GM23338 (cell line): ENCODE results near the gene ENTHD1. TPM values are rescaled to one million over a fixed set of nuclear protein-coding genes. Genes with fewer than 3 reads are reported as not detected.
A peak's percentile ranks its signal among the peaks of the same experiment; 100 is the strongest.

Source experiments
- ATAC-seq: fragments of 200-7000 bp; cut with Tn5 transposase; 3 replicates; pipeline ENCODE4 v1.9.1; 2020
- DNase-seq: peaks from one replicate; pipeline ENCODE4 v3.0.0-alpha.2; 2015; ENCODE audit warnings: low spot score
- H2AFZ ChIP-seq: fragments of 200-600 bp; sonication (generic); 2 replicates; pipeline ENCODE4 v1.8.0; 2016; ENCODE audit warnings: antibody characterized with exemption, mild to moderate bottlenecking, moderate library complexity
- H3F3A ChIP-seq: fragments of 200-600 bp; sonication (generic); replicated peaks from 2 replicates; pipeline ENCODE4 v1.8.0; 2017; ENCODE audit warnings: antibody characterized with exemption, mixed run types, low read depth
- H3K27ac ChIP-seq: fragments of 200-600 bp; sonication (generic); 2 replicates; pipeline ENCODE4 v1.6.1; 2016; ENCODE audit warnings: low read depth
- H3K27me3 ChIP-seq: fragments of 200-600 bp; sonication (generic); 2 replicates; pipeline ENCODE4 v1.8.0; 2016; ENCODE audit warnings: mild to moderate bottlenecking, mixed run types, moderate library complexity; ENCODE audit not compliant: insufficient read depth
- H3K36me3 ChIP-seq: fragments of 200-600 bp; sonication (generic); 2 replicates; pipeline ENCODE4 v1.8.0; 2016; ENCODE audit warnings: mild to moderate bottlenecking; ENCODE audit not compliant: insufficient read depth
- H3K4me1 ChIP-seq: fragments of 200-600 bp; sonication (generic); 2 replicates; pipeline ENCODE4 v1.8.0; 2016; ENCODE audit warnings: mild to moderate bottlenecking, moderate library complexity; ENCODE audit not compliant: insufficient read depth
- H3K4me2 ChIP-seq: fragments of 200-600 bp; sonication (generic); 2 replicates; pipeline ENCODE4 v1.7.1; 2017; ENCODE audit warnings: mixed run types
- H3K4me3 ChIP-seq: fragments of 200-600 bp; sonication (generic); 2 replicates; pipeline ENCODE4 v1.6.1; 2016; ENCODE audit warnings: mixed run types
- H3K79me2 ChIP-seq: fragments of 200-600 bp; sonication (generic); replicated peaks from 2 replicates; pipeline ENCODE4 v1.8.0; 2017; ENCODE audit warnings: mild to moderate bottlenecking; ENCODE audit not compliant: insufficient read depth
- H3K9me2 ChIP-seq: fragments of 200-600 bp; sonication (generic); 2 replicates; pipeline ENCODE4 v1.8.0; 2017; ENCODE audit not compliant: insufficient read depth
- H4K20me1 ChIP-seq: fragments of 200-600 bp; sonication (generic); replicated peaks from 2 replicates; pipeline ENCODE4 v1.8.0; 2017; ENCODE audit warnings: mild to moderate bottlenecking; ENCODE audit not compliant: insufficient read depth
- H3K27ac Mint-ChIP-seq: 2 replicates; pipeline ENCODE4 v1.8.0; 2020; ENCODE audit warnings: inconsistent platforms, mild to moderate bottlenecking, moderate library complexity, mixed read lengths
- H3K27me3 Mint-ChIP-seq: 3 replicates; pipeline ENCODE4 v1.8.0; 2022; ENCODE audit warnings: low read depth, mild to moderate bottlenecking, moderate library complexity, mixed read lengths, inconsistent platforms; ENCODE audit not compliant: insufficient read depth, poor library complexity
- H3K36me3 Mint-ChIP-seq: 3 replicates; pipeline ENCODE4 v1.8.0; 2021; ENCODE audit warnings: low read depth, mild to moderate bottlenecking, inconsistent platforms, moderate library complexity, mixed read lengths
- H3K4me1 Mint-ChIP-seq: 3 replicates; pipeline ENCODE4 v1.8.0; 2020; ENCODE audit warnings: mild to moderate bottlenecking, inconsistent platforms, mixed read lengths
- H3K4me3 Mint-ChIP-seq: 3 replicates; pipeline ENCODE4 v1.8.0; 2021; ENCODE audit warnings: moderate library complexity, mild to moderate bottlenecking, inconsistent platforms, mixed read lengths
- H3K9me3 Mint-ChIP-seq: 3 replicates; pipeline ENCODE4 v1.8.0; 2020; ENCODE audit warnings: moderate library complexity, mild to moderate bottlenecking, inconsistent platforms, mixed read lengths
- CREB1 ChIP-seq: fragments of 250-450 bp; sonication (Bioruptor Pico); IDR thresholded peaks from 2 replicates; pipeline ENCODE4 v1.5.0; 2020; ENCODE audit warnings: low read depth, mild to moderate bottlenecking, moderate library complexity
- EZH2 ChIP-seq: fragments of 200-600 bp; sonication (generic); IDR thresholded peaks from one replicate; pipeline ENCODE4 v1.8.0; 2017; ENCODE audit warnings: antibody characterized with exemption, mild to moderate bottlenecking, low read depth; ENCODE audit not compliant: unreplicated experiment
- EZH2phosphoT487 ChIP-seq: fragments of 200-600 bp; sonication (generic); IDR thresholded peaks from one replicate; pipeline ENCODE4 v1.8.1; 2018; ENCODE audit warnings: antibody characterized with exemption; ENCODE audit not compliant: unreplicated experiment
- JUNB ChIP-seq: IDR thresholded peaks from one replicate; pipeline ENCODE4 v1.6.1; 2016; ENCODE audit warnings: antibody characterized with exemption; ENCODE audit not compliant: unreplicated experiment
- NANOG ChIP-seq: IDR thresholded peaks from 2 replicates; pipeline ENCODE4 v1.6.1; 2016; ENCODE audit warnings: antibody characterized with exemption, borderline replicate concordance
- POLR2AphosphoS5 ChIP-seq: IDR thresholded peaks from 2 replicates; pipeline ENCODE4 v1.6.1; 2016; ENCODE audit warnings: antibody characterized with exemption, low read depth
- STAT1 ChIP-seq: IDR thresholded peaks from one replicate; pipeline ENCODE4 v1.6.1; 2016; ENCODE audit warnings: antibody characterized with exemption; ENCODE audit not compliant: unreplicated experiment
- ZNF114 ChIP-seq: fragments of 250-450 bp; sonication (Bioruptor Pico); IDR thresholded peaks from 2 replicates; pipeline ENCODE4 v1.5.0; 2020; ENCODE audit warnings: mild to moderate bottlenecking, moderate library complexity
- ZNF331 ChIP-seq: fragments of 250-450 bp; sonication (Bioruptor Pico); IDR thresholded peaks from 2 replicates; pipeline ENCODE4 v1.5.0; 2020; ENCODE audit warnings: low read depth, mild to moderate bottlenecking, moderate library complexity
- polyA plus RNA-seq: library from polyadenylated mRNA; unstranded; fragments of >200 nt; fragmentation: Nextera tagmentation; extraction: Ambion mirVana; gene quantifications from 2 replicates; pipeline ENCODE4 v1.2.1, GENCODE V29; 2016
- total RNA-seq: library from RNA; depleted of rRNA; stranded (reverse); fragments of >200 nt; shearing (Covaris generic); gene quantifications from 2 replicates; pipeline ENCODE4 v1.2.3, GENCODE V29; 2014
- TF ChIP-seq, protein P1 (sequence below): IDR thresholded peaks from one replicate; pipeline ENCODE4 v1.6.1; 2018; ENCODE audit warnings: antibody characterized with exemption; ENCODE audit not compliant: unreplicated experiment
- TF ChIP-seq, protein P2 (sequence below): IDR thresholded peaks from 2 replicates; pipeline ENCODE4 v1.6.1; 2016; ENCODE audit warnings: antibody characterized with exemption
- TF ChIP-seq, protein P3 (sequence below), 2 experiments: fragments of 200-600 bp in 1 of 2; sonication (generic) in 1 of 2; conservative IDR thresholded peaks; 2 replicates each; pipeline versions ENCODE4 v1.5.1 to v1.6.1; 2016 to 2017; ENCODE audit warnings: antibody characterized with exemption in 2 of 2, low read depth in 2 of 2, mild to moderate bottlenecking in 2 of 2, moderate library complexity in 1 of 2

The ENTHD1 gene
- total and polyA plus RNA-seq, 2 experiments from 2014 or later = not detected

DNA sequence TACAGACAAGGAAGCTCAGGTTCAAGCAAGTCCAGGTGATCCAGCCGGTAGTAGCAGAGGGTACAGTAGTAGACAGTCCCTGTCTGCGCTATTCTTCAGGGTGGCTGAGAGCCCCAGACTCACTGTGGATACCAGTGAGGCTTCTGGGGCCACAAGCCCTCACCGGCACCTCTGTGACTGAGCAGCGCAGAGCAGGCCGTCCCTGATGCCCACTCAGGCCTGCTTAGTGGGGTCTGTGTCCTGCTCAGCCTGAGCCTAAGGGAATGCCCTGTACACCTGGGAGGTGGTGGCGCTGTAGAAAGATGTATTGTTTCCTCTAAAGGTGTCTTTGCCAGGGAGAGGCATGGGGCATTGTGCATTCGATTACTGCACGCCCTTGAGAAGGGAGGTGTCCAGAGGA lies 179.2 kb downstream of the ENTHD1 start (continued):
- TF ChIP-seq POLR2AphosphoS5 (no peak), STAT1 (no peak), NANOG (no peak), EZH2phosphoT487 (no peak), ZNF331 (CRISPR knock-in tag) (no peak)
- TF ChIP-seq, protein P1, sequence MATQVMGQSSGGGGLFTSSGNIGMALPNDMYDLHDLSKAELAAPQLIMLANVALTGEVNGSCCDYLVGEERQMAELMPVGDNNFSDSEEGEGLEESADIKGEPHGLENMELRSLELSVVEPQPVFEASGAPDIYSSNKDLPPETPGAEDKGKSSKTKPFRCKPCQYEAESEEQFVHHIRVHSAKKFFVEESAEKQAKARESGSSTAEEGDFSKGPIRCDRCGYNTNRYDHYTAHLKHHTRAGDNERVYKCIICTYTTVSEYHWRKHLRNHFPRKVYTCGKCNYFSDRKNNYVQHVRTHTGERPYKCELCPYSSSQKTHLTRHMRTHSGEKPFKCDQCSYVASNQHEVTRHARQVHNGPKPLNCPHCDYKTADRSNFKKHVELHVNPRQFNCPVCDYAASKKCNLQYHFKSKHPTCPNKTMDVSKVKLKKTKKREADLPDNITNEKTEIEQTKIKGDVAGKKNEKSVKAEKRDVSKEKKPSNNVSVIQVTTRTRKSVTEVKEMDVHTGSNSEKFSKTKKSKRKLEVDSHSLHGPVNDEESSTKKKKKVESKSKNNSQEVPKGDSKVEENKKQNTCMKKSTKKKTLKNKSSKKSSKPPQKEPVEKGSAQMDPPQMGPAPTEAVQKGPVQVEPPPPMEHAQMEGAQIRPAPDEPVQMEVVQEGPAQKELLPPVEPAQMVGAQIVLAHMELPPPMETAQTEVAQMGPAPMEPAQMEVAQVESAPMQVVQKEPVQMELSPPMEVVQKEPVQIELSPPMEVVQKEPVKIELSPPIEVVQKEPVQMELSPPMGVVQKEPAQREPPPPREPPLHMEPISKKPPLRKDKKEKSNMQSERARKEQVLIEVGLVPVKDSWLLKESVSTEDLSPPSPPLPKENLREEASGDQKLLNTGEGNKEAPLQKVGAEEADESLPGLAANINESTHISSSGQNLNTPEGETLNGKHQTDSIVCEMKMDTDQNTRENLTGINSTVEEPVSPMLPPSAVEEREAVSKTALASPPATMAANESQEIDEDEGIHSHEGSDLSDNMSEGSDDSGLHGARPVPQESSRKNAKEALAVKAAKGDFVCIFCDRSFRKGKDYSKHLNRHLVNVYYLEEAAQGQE = no peak
- TF ChIP-seq, protein P2, sequence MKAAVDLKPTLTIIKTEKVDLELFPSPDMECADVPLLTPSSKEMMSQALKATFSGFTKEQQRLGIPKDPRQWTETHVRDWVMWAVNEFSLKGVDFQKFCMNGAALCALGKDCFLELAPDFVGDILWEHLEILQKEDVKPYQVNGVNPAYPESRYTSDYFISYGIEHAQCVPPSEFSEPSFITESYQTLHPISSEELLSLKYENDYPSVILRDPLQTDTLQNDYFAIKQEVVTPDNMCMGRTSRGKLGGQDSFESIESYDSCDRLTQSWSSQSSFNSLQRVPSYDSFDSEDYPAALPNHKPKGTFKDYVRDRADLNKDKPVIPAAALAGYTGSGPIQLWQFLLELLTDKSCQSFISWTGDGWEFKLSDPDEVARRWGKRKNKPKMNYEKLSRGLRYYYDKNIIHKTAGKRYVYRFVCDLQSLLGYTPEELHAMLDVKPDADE = no peak

DNA sequence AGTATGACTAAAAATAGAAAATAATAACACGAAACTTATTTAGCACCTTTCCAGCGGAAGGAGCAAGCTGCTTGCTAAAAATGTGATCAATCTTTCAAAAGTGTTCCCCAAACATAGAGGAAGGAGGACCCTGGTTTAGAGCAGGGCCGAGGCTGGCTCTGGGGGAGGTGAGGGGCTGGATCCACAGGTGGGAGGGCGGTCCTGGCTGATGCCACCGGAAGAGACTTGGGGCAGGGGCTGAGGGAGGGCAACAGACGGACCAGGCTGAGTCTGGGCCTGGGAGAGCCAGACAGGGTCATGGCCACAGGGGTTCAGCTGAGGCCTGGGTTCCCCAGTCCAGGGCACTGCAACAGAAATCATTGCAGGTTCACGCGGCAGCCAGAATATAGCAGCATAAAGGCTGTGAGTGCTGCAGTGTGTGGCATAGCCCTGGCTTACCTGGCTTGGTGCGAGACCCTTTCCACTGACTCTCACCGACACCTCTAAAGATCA lies 179.7 kb downstream of the ENTHD1 start:
- Histone ChIP-seq H3K4me3 (no peak overlapping the region), H3K4me2 (no peak overlapping the region), H3K9me2 (no peaks in the 10 kb centered on the region), H4K20me1 (no peaks in the 10 kb centered on the region), H3K27ac (no peak overlapping the region), H3K4me1 (no peaks in the 10 kb centered on the region), H3K36me3 (no peaks in the 10 kb centered on the region), H3K79me2 (no peaks in the 10 kb centered on the region), H3F3A (no peaks in the 10 kb centered on the region), H2AFZ (0 out of 2 replicates have a peak overlapping the region, but pooled peaks have one; percentile 14), H3K27me3 (no peaks in the 10 kb centered on the region)
- DNase-seq (no peak), ATAC-seq (0 out of 3 replicates have a peak, but pooled peaks have one; percentile 12)
- Mint-ChIP-seq H3K27me3 (peaks cover 9% of the 10 kb centered on the region), H3K27ac (no peak overlapping the region), H3K36me3 (no peaks in the 10 kb centered on the region), H3K9me3 (no peaks in the 10 kb centered on the region), H3K4me1 (peaks cover 14% of the 10 kb centered on the region), H3K4me3 (no peak overlapping the region)
- TF ChIP-seq POLR2AphosphoS5 (no peak), CREB1 (CRISPR knock-in tag) (no peak), STAT1 (no peak), ZNF331 (CRISPR knock-in tag) (no peak), EZH2 (no peak), ZNF114 (CRISPR knock-in tag) (no peak), JUNB (no peak)
- TF ChIP-seq, protein P3, sequence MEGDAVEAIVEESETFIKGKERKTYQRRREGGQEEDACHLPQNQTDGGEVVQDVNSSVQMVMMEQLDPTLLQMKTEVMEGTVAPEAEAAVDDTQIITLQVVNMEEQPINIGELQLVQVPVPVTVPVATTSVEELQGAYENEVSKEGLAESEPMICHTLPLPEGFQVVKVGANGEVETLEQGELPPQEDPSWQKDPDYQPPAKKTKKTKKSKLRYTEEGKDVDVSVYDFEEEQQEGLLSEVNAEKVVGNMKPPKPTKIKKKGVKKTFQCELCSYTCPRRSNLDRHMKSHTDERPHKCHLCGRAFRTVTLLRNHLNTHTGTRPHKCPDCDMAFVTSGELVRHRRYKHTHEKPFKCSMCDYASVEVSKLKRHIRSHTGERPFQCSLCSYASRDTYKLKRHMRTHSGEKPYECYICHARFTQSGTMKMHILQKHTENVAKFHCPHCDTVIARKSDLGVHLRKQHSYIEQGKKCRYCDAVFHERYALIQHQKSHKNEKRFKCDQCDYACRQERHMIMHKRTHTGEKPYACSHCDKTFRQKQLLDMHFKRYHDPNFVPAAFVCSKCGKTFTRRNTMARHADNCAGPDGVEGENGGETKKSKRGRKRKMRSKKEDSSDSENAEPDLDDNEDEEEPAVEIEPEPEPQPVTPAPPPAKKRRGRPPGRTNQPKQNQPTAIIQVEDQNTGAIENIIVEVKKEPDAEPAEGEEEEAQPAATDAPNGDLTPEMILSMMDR (conservative IDR thresholded peaks at IDR 0.05; ENCODE audit: low read depth in 2 of 2) = no peak
- TF ChIP-seq, protein P2 = no peak
- TF ChIP-seq, protein P1 = no peak
